H1 (cell line): ENCODE measurements around the gene COL25A1. TPM values are rescaled to one million over a fixed set of nuclear protein-coding genes. Genes with fewer than 3 reads are reported as not detected.

Source experiments
- CTCF ChIA-PET: fragments of 300-600 bp; sonication (Branson Sonifier 250); formaldehyde crosslinking; loops from one replicate; lab custom pipeline; 2021; ENCODE audit not compliant: partially characterized antibody; lab: Charles Lee
- POLR2A ChIA-PET: fragments of 300-600 bp; sonication (Branson Sonifier 250); formaldehyde crosslinking; loops from one replicate; lab custom pipeline; 2021; ENCODE audit warnings: inconsistent platforms; ENCODE audit not compliant: partially characterized antibody; lab: Charles Lee
- DNase-seq, 2 experiments: peaks; one replicate each; pipeline versions ENCODE4 v3.0.0 to v3.0.0-alpha.2; 2010 to 2022; ENCODE audit warnings: low spot score in 2 of 2, low read depth in 1 of 2, mixed read lengths in 1 of 2
- FAIRE-seq: peaks from 2 replicates; lab custom pipeline; 2011; peaks lifted over from hg19 to GRCh38; lab: Jason Lieb, UNC
- H2AFZ ChIP-seq: 2 replicates; pipeline ENCODE4 v1.8.1; 2012; ENCODE audit warnings: low read length, inconsistent platforms
- H2AK5ac ChIP-seq: 2 replicates; pipeline ENCODE4 v1.6.1; 2013; ENCODE audit warnings: low read depth, low read length
- H2BK120ac ChIP-seq: replicated peaks from 2 replicates; pipeline ENCODE3; 2013; ENCODE audit warnings: low read depth, low read length, inconsistent platforms
- H2BK12ac ChIP-seq: 2 replicates; pipeline ENCODE4 v1.6.1; 2013; ENCODE audit warnings: low read depth, low read length
- H2BK15ac ChIP-seq: 2 replicates; pipeline ENCODE4 v1.6.1; 2013; ENCODE audit warnings: low read length
- H2BK20ac ChIP-seq: 2 replicates; pipeline ENCODE4 v1.6.1; 2013; ENCODE audit warnings: low read length
- H2BK5ac ChIP-seq: 2 replicates; pipeline ENCODE4 v1.6.1; 2013; ENCODE audit warnings: low read depth, low read length
- H3K14ac ChIP-seq: 2 replicates; pipeline ENCODE4 v1.6.1; 2013; ENCODE audit warnings: inconsistent platforms; ENCODE audit not compliant: insufficient read length
- H3K18ac ChIP-seq: 2 replicates; pipeline ENCODE4 v1.6.1; 2013; ENCODE audit warnings: low read length; ENCODE audit errors: extremely low read depth
- H3K23ac ChIP-seq: 2 replicates; pipeline ENCODE4 v1.6.1; 2013; ENCODE audit warnings: inconsistent platforms; ENCODE audit not compliant: insufficient read length
- H3K23me2 ChIP-seq: 2 replicates; pipeline ENCODE4 v1.6.1; 2013; ENCODE audit warnings: low read depth, low read length
- H3K27ac ChIP-seq: 2 replicates; pipeline ENCODE4 v1.6.1; 2011; ENCODE audit warnings: low read depth, low read length, inconsistent platforms
- H3K27me3 ChIP-seq, 4 experiments: replicated peaks in 1 of 4; 1 replicate in 1 of 4; 2 replicates in 3 of 4; pipeline versions ENCODE4 v1.6.1 to v1.8.1; 2011 to 2013; ENCODE audit warnings: low read length in 3 of 4, mild to moderate bottlenecking in 3 of 4, inconsistent platforms in 2 of 4, mixed read lengths in 2 of 4, moderate library complexity in 1 of 4; ENCODE audit not compliant: control insufficient read depth in 3 of 4, insufficient read depth in 3 of 4; ENCODE audit errors: extremely low read depth in 1 of 4
- H3K36me3 ChIP-seq, 4 experiments: 2 replicates each; pipeline versions ENCODE4 v1.6.1 to v1.8.1; 2011 to 2013; ENCODE audit warnings: mild to moderate bottlenecking in 4 of 4, low read length in 3 of 4, moderate library complexity in 2 of 4, control low read depth in 1 of 4, inconsistent platforms in 1 of 4; ENCODE audit not compliant: insufficient read depth in 4 of 4, control insufficient read depth in 2 of 4
- H3K4ac ChIP-seq: replicated peaks from 2 replicates; pipeline ENCODE3; 2013; ENCODE audit warnings: low read length, low read depth, mixed read lengths, inconsistent platforms; ENCODE audit not compliant: insufficient read length
- H3K4me1 ChIP-seq, 4 experiments: replicated peaks in 1 of 4; 1 replicate in 1 of 4; 2 replicates in 3 of 4; pipeline versions ENCODE4 v1.6.1 to v1.8.1; 2011 to 2013; ENCODE audit warnings: low read length in 3 of 4, inconsistent platforms in 2 of 4, mixed read lengths in 1 of 4; ENCODE audit not compliant: insufficient read depth in 4 of 4, control insufficient read depth in 3 of 4
- H3K4me2 ChIP-seq, 2 experiments: 2 replicates each; pipeline versions ENCODE4 v1.6.1 to v1.8.1; 2011 to 2013; ENCODE audit warnings: low read depth in 2 of 2, low read length in 2 of 2, control low read depth in 1 of 2, inconsistent platforms in 1 of 2, mild to moderate bottlenecking in 1 of 2; ENCODE audit not compliant: insufficient read depth in 1 of 2
- H3K4me3 ChIP-seq, 4 experiments: fragments of 200-600, 300-600 bp in 1 of 4; sonication (generic), shearing (Covaris generic), sonication (Bioruptor Twin) in 1 of 4; 2 replicates each; pipeline versions ENCODE4 v1.5.1 to v1.8.1; 2011 to 2016; ENCODE audit warnings: low read length in 4 of 4, low read depth in 3 of 4, control low read depth in 2 of 4, inconsistent platforms in 2 of 4, mild to moderate bottlenecking in 2 of 4, mixed read lengths in 1 of 4, moderate library complexity in 1 of 4; ENCODE audit not compliant: insufficient read depth in 2 of 4; ENCODE audit errors: extremely low read depth in 1 of 4
- H3K56ac ChIP-seq: replicated peaks from 2 replicates; pipeline ENCODE3; 2013; ENCODE audit warnings: low read depth, mild to moderate bottlenecking, mixed read lengths, low read length, inconsistent platforms; ENCODE audit not compliant: insufficient read length
- H3K79me1 ChIP-seq: 2 replicates; pipeline ENCODE4 v1.6.1; 2013; ENCODE audit warnings: low read depth, low read length, control low read depth
- H3K79me2 ChIP-seq, 2 experiments: 2 replicates each; pipeline versions ENCODE4 v1.6.1 to v1.8.1; 2012 to 2013; ENCODE audit warnings: low read length in 2 of 2, mild to moderate bottlenecking in 2 of 2, inconsistent platforms in 1 of 2; ENCODE audit not compliant: insufficient read depth in 2 of 2, control insufficient read depth in 1 of 2
- H3K9ac ChIP-seq, 4 experiments: replicated peaks in 1 of 4; 1 replicate in 1 of 4; 2 replicates in 3 of 4; pipeline versions ENCODE4 v1.6.1 to v1.8.1; 2011 to 2013; ENCODE audit warnings: low read depth in 3 of 4, low read length in 3 of 4, control low read depth in 2 of 4, mild to moderate bottlenecking in 2 of 4, moderate library complexity in 2 of 4, inconsistent platforms in 1 of 4; ENCODE audit errors: extremely low read depth in 1 of 4
- H3K9me3 ChIP-seq, 2 experiments: 2 replicates each; pipeline versions ENCODE4 v1.6.1 to v1.8.1; 2012 to 2013; ENCODE audit warnings: mild to moderate bottlenecking in 2 of 2, moderate library complexity in 2 of 2, control low read depth in 1 of 2, inconsistent platforms in 1 of 2, low read depth in 1 of 2, low read length in 1 of 2, mixed read lengths in 1 of 2; ENCODE audit not compliant: insufficient read depth in 2 of 2
- H4K20me1 ChIP-seq, 2 experiments: replicated peaks in 1 of 2; 2 replicates each; pipeline versions ENCODE3 to v1.8.1; 2011 to 2013; ENCODE audit warnings: inconsistent platforms in 2 of 2, low read length in 2 of 2, mild to moderate bottlenecking in 1 of 2; ENCODE audit not compliant: insufficient read depth in 2 of 2, control insufficient read depth in 1 of 2
- H4K5ac ChIP-seq: 2 replicates; pipeline ENCODE4 v1.6.1; 2013; ENCODE audit warnings: low read length, low read depth, mixed read lengths, inconsistent platforms; ENCODE audit not compliant: insufficient read length
- H4K8ac ChIP-seq: 2 replicates; pipeline ENCODE4 v1.8.0; 2013; ENCODE audit warnings: mild to moderate bottlenecking, moderate library complexity, low read length, inconsistent platforms; ENCODE audit not compliant: insufficient read depth; ENCODE audit errors: extremely low read depth
- H4K91ac ChIP-seq: replicated peaks from 2 replicates; pipeline ENCODE3; 2013; ENCODE audit warnings: low read length, mixed read lengths, inconsistent platforms; ENCODE audit not compliant: insufficient read length
- ASH2L ChIP-seq: fragments of 200-600, 300-600 bp; sonication (generic); IDR thresholded peaks from one replicate; pipeline ENCODE4 v1.7.1; 2017; ENCODE audit warnings: low read length
- CBX5 ChIP-seq: fragments of 300-800, 300-1000 bp; sonication (generic); IDR thresholded peaks from 2 replicates; pipeline ENCODE4 v1.7.1; 2016; ENCODE audit warnings: antibody characterized with exemption, low read length, low read depth
- CHD2 ChIP-seq: IDR thresholded peaks from 2 replicates; pipeline ENCODE4 v1.6.1; 2012; ENCODE audit warnings: low read length, improper control_type of control experiment
- GABPA ChIP-seq: IDR thresholded peaks from 2 replicates; pipeline ENCODE4 v1.6.1; 2011; ENCODE audit warnings: mild to moderate bottlenecking, low read length, moderate library complexity, borderline replicate concordance; ENCODE audit not compliant: insufficient read depth
- HDAC6 ChIP-seq: IDR thresholded peaks from one replicate; pipeline ENCODE4 v1.7.1; 2012; ENCODE audit warnings: low read depth, mild to moderate bottlenecking, inconsistent platforms, low read length, moderate library complexity
- KDM4A ChIP-seq: IDR thresholded peaks from one replicate; pipeline ENCODE4 v1.7.1; 2012; ENCODE audit warnings: low read depth, mild to moderate bottlenecking, moderate library complexity, low read length, inconsistent platforms; ENCODE audit not compliant: severe bottlenecking
- NANOG ChIP-seq: IDR thresholded peaks from 2 replicates; pipeline ENCODE4 v1.6.1; 2011; ENCODE audit warnings: low read length, low read depth, mild to moderate bottlenecking, inconsistent platforms; ENCODE audit not compliant: insufficient read depth, poor library complexity, severe bottlenecking
- PHF8 ChIP-seq: fragments of 200-600 bp; sonication (generic); conservative IDR thresholded peaks from 2 replicates; pipeline ENCODE4 v1.7.1; 2012; ENCODE audit warnings: low read depth, mild to moderate bottlenecking, inconsistent platforms, low read length, moderate library complexity
- SAP30 ChIP-seq: fragments of 300-600 bp; sonication (generic); IDR thresholded peaks from 2 replicates; pipeline ENCODE4 v1.7.1; 2012; ENCODE audit warnings: low read length, moderate library complexity, mild to moderate bottlenecking, inconsistent platforms; ENCODE audit not compliant: insufficient read depth, insufficient replicate concordance
- SP2 ChIP-seq: IDR thresholded peaks from 2 replicates; pipeline ENCODE4 v1.6.1; 2012; ENCODE audit warnings: mild to moderate bottlenecking, low read length, inconsistent platforms
- TAF7 ChIP-seq: optimal IDR thresholded peaks from 2 replicates; pipeline ENCODE3; 2011; ENCODE audit warnings: low read depth, mild to moderate bottlenecking, inconsistent platforms, low read length, moderate library complexity, borderline replicate concordance
- ZNF274 ChIP-seq: IDR thresholded peaks from 2 replicates; pipeline ENCODE4 v1.7.0; 2012; ENCODE audit warnings: low read length, borderline replicate concordance; ENCODE audit errors: extremely low read depth
- WGBS, 2 experiments: shearing (Covaris generic) in 1 of 2; methylation state at CpG; one replicate each; pipeline versions ENCODE4 v1.1.6 to v1.1.7; 2013 to 2015; ENCODE audit warnings: low lambda C conversion rate in 2 of 2, mixed read lengths in 2 of 2, inconsistent platforms in 1 of 2, low coverage in 1 of 2, missing lambda C conversion rate in 1 of 2; ENCODE audit not compliant: insufficient replicate concordance in 2 of 2, insufficient coverage in 1 of 2, insufficient read length in 1 of 2; ENCODE audit errors: extremely low coverage in 1 of 2, missing lambda C conversion rate in 1 of 2; 5-methylcytosine and 5-hydroxymethylcytosine counted together
- polyA plus RNA-seq, 7 experiments: library from polyadenylated mRNA; depleted of rRNA in 3 of 7; stranded (reverse) in 5 of 7; unstranded in 2 of 7; fragments of >200 nt in 5 of 7; fragments of 200-250 nt in 2 of 7; gene quantifications; 1 replicate in 5 of 7; 2 replicates in 1 of 7; 4 replicates in 1 of 7; pipeline versions ENCODE4 v1.2.1 to v1.2.3, GENCODE V29; 2011 to 2013; ENCODE audit warnings: missing spikeins in 2 of 7, mixed read lengths in 2 of 7
- total RNA-seq: library from RNA; stranded (reverse); fragmentation: NEBNext Ultra II Directional; extraction: Animal tissue kit (Norgen Biotek cat#: 25700); gene quantifications from 2 replicates; pipeline ENCODE4 v1.2.1, GENCODE V29; 2021

COL25A1 gene
- total and polyA plus RNA-seq, 2 of the 8 experiments (the other 6 are each of a cell fraction or from before 2014, with no cell fraction given), result 1.1 to 8.3 TPM

- Histone ChIP-seq H2BK20ac (no peak overlapping the region), H3K56ac (no peak overlapping the region), H2BK12ac (no peak overlapping the region), H3K4ac (no peak overlapping the region), H3K18ac (no peak overlapping the region), H4K8ac (no peak overlapping the region), H3K23me2 (no peaks in the 10 kb centered on the region), H2AK5ac (no peak overlapping the region), H3K4me1 (no peaks in the 10 kb centered on the region), H4K91ac (no peak overlapping the region), H3K36me3 (no peaks in the 10 kb centered on the region), H2BK120ac (no peak overlapping the region), H3K27me3 (no peaks in the 10 kb centered on the region), H3K14ac (no peak overlapping the region), H3K9ac (no peak overlapping the region), H2AFZ (no peak overlapping the region), H2BK15ac (no peak overlapping the region), H2BK5ac (no peak overlapping the region), H4K5ac (no peak overlapping the region), H3K4me3 (no peak overlapping the region), H3K27ac (no peak overlapping the region), H4K20me1 (no peaks in the 10 kb centered on the region), H3K4me2 (no peak overlapping the region), H3K79me1 (no peaks in the 10 kb centered on the region), H3K23ac (no peak overlapping the region), H3K79me2 (no peaks in the 10 kb centered on the region), H3K9me3 (no peaks in the 10 kb centered on the region)
- no peak for DNase-seq
- TF ChIP-seq ZNF274, result no peak
- TF ChIP-seq CHD2, result no peak
- no peak for TF ChIP-seq SAP30
- TF ChIP-seq KDM4A, result no peak
- TF ChIP-seq CBX5, result no peak
- TF ChIP-seq NANOG, result no peak
- TF ChIP-seq PHF8, result no peak
- no peak for TF ChIP-seq HDAC6
- TF ChIP-seq SP2, result no peak
- TF ChIP-seq GABPA, result no peak
- no peak for TF ChIP-seq ASH2L
- no peak for TF ChIP-seq TAF7
- CTCF ChIA-PET, result no interaction called here
- POLR2A ChIA-PET, result no interaction called here
- no peak for FAIRE-seq
- 85% methylated on average over 4 of the region's 4 CpGs; no CpG with 5 or more reads in 1 of the 2 experiments for WGBS, 2 experiments
These were observed 237.5 kb downstream of the COL25A1 start for GRCh38 chr4:109065006-109065405.
